Activated CD4-positive, alpha-beta T cell treated with anti-CD3 and anti-CD28 coated beads, Interleukin-2, amount 50 U/mL, for 16 hours (primary cell): ENCODE measurements around the gene CUL2.
A peak's percentile ranks its signal among the peaks of the same experiment; 100 is the strongest.
"Not testable (repeated sequence)": the region's sequence is repeated elsewhere in the genome, so short reads cannot be mapped to it uniquely, and the experiment has no call there.

ENCODE experiments used
- DNase-seq: peaks from one replicate; pipeline ENCODE4 v3.0.0-alpha.2; 2020

CUL2 gene

GRCh38 chr10:35090162-35090954, at the start of gene CUL2:
Gene CUL2, minus strand, starts transcription at chr10:35090341. Its CDS starts 19,024 bp downstream, at chr10:35071317.
- DNase-seq = peak; percentile 93

DNA sequence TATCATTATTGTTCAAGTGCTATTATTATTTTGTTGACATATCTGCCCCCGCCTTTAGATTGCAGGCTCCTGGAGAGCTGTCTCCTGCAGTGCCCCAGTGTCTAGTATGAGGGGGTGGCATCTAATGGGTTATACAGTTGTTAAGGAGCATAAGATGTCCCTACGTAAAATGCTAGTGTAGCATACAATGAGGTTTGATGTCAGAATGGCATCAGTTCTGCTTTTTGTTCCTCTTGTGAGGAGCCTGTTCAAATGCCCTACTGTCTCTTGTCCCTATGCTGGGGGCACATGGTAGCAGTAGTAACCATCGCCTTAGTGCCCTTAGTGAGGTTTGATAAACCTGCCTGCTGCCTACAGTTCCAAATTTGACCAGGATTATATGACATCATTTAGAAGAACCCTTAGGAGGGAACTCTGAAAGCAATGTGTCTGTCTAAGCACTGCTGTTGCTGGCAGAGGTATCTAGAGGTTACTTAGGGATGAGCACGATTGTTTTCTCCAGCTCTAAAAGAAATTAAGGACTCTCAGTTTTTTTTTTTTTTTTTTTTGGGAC, 46.2 kb upstream of the CUL2 start:
- no peak for DNase-seq

DNA sequence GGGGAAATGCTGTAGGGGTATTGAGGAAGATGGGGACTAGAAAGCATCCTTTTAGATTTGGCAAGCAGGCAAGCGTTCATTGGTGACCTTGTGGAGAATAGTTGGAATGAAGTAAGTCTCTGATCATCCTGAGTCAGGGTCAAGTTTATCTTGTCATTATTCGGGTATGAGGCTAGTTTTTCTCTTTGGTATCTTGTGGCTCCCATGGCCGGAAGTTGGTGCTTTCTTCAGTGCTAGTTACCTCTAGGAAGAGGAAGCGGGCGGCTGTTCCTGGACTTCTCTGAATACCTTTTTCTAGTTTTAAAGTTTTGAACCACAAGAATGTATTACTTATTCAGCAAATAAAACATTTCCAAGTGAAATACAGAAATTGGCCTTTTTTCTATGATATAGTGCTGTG, 45.7 kb upstream of the CUL2 start:
- peak; percentile 48 for DNase-seq

- DNase-seq = peak; percentile 67
Observed at GRCh38 chr10:35133586-35133985, 43.4 kb upstream of the CUL2 start.

GRCh38 chr10:35132727-35133126, 42.6 kb upstream of the CUL2 start:
- DNase-seq = no peak

- no peak for DNase-seq
Observed at GRCh38 chr10:35130663-35131062, 40.5 kb upstream of the CUL2 start.

DNA sequence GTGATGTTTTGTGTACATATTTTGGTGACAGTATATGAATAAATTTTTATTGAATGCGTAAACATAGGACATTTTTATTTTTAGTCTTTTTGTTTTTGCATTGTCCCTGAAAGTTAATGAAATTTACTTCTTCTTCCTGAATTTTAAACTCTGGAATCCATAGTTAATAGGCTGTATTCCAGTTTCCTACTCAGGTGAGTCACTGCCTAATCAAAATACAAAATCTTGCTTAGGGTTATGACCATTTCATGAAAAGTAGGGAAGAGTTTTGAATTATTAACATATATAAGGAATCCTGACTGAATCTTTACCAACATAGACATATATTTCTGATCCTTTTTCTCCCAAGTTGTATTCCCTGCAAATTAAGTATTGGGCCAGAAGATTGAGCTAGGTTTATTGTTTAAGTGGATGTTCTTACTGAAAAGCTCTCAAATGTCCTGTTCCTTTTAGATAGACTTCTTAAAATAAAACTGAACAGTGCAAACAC, 39.1 kb upstream of the CUL2 start:
- no peak for DNase-seq

GRCh38 chr10:35127289-35127891, 37.2 kb upstream of the CUL2 start:
- DNase-seq = peak; percentile 71

- peak; percentile 99 for DNase-seq
Observed at GRCh38 chr10:35126530-35127288, 36.6 kb upstream of the CUL2 start, which contains the start of gene CREM. Gene CREM, plus strand, starts transcription at chr10:35126846. Its CDS starts 10,990 bp downstream, at chr10:35137836.

DNA sequence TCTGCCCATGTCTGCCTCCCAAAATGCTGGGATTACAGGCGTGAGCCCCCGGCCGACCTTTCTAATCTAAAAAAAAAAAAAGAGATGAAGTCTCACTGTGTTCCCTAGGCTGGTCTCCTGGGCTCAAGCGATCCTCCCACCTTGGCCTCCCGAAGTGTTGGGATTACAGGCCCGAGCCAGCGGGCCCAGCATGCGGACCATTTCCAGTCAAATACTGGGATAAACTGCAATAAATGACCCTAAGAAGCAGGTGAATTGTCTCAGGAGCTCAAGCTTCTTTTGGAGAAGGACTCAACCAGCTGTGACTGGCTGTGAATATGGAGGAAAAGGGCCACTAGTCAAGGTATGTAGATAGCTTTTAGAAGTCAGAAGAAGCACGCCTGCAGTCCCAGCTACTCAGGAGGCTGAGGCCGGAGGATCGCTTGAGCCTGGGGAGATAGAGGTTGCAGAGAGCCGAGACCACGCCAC, 36.0 kb upstream of the CUL2 start:
- no peak for DNase-seq

DNA sequence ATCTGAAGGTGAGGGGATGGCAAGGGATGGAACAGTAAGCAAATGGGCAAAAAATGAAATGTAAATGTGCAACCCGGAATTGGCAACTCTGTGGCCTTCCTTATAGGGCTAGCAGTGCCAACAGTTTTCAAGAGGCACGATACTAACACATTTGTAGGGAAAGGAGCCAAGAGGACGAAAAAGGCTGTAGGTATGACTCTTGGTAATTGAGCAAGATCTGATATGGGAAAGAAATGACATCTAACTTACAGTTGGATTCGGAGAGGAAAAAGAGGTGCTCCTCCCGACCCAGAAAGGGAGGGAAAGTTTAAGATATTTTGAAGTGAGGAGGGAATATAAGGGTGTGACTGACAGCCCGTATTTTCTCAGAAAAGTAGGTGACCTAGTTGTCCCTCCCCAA, 34.4 kb upstream of the CUL2 start:
- DNase-seq = no peak

DNA sequence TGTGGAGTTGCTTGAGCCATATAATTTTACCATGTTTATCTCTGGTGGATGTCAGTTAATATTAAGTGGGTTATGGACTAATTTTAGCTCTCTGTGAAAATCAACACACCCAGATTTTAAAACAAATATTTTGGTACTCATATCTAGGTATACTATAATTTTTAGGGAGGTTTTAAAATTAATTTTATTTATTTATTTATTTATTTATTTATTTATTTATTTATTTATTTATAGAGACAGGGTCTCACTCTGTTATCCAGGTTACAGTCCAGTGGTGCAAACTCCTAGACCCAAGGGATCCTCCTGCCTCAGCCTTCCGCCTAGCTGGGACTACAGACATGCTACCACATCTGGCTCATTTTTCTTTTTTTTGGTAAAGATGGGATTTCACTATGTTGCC, 29.2 kb upstream of the CUL2 start:
- DNase-seq = no peak

DNA sequence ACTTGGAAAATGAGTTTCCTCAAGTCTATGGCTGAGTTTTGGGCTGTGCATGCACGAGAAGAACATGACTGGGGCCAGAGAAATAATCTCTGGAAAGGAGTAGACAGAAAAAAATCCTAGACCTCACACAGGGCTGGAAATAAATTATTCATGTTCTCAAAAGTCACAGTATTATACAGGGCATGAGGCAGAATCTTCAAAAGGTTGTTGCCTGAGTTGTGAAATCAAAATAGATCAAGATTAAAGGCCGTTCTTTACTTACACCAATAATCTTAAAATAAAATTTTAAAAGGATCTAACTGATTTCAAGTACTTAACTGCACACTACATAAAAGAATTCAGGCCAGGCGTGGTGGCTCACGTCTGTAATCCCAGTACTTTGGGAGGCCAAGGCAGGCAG, 22.4 kb upstream of the CUL2 start:
- no peak for DNase-seq

- no peak for DNase-seq
Observed at GRCh38 chr10:35103882-35104281, 13.7 kb upstream of the CUL2 start.

GRCh38 chr10:35097510-35097909, 7.4 kb upstream of the CUL2 start:
- no peak for DNase-seq

DNA sequence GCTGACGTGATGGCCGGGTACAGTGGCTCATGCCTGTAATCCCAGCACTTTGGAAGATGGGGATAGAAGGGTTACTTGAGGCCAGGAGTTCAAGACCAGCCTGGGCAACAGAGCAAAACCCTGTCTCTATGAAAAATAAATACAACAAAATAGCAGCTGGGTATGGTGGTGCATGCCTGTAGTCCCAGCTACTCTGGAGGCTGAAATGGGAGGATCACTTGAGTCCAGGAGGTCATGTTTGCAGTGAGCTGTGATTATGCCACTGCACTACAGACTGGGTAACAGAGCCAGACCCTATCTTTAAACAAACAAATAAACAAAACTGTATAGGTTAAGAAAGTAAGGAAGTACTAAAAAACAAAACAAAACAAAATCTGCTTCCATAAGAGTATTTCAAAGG, 6.2 kb upstream of the CUL2 start:
- DNase-seq = no peak

GRCh38 chr10:35092851-35093250, 2.7 kb upstream of the CUL2 start:
- no peak for DNase-seq

DNA sequence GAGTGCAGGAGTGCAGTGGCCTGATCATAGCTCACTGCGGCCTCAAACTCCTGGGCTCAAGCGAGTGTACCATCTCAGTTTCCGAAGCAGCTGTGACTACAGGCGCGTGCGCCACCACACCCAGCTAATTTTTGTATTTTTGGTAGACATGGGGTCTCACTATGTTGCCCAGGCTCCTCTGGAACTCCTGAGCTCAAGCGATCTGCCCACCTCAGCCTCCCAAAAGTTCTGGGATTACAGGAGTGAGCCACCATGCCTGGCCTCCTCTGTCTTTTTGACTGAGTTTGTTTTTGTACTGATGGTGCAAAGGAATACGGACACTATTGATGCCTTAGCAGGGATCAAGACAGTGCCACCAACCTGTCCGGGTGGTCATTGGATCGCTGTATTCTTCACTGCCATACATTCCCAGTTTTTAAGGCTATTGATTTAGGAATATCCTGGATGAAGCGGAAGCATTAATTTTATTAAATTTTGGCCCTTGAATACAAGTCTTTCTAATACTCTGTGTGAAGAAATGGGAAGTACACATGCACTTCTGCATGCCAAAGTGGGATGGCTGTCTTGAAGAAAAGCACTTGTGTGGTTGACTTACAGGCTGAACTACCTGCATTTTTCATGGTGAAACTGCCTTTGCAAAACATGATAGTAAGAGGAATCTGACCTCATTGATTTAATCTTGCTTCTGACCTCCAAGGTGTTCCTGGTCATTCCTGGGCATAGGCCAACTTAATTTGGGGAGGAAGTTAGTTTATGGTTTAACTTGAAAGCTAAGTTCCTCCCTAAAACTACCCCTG, 2.1 kb upstream of the CUL2 start:
- DNase-seq = no peak

- peak; percentile 11 for DNase-seq
Observed at GRCh38 chr10:35089611-35090161, 455 bp downstream of the CUL2 start.

DNA sequence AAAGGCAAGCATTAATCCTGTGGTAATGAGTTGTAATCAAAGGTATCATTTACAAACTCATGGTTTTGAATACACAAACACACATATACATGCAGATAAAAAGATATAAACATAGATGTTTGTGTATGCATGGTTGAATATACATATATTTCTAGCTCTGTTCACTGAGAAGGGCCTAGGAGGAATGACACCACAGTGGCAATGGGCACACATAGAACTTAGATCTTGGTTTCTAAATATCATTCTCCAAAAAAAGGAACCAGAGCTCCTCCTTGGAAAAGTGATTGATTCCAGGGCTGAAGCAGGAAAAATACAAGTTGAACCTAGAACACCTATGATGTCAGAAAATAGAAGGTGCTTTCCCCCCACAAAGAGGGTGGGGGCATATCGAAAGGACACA, 6.9 kb downstream of the CUL2 start:
- DNase-seq = no peak

GRCh38 chr10:35080261-35080660, 9.9 kb downstream of the CUL2 start:
- DNase-seq = not testable (repeated sequence)

GRCh38 chr10:35079763-35080162, 10.4 kb downstream of the CUL2 start:
- DNase-seq = no peak
